Right renal cortex interstitium (tissue), 3 donors: ENCODE measurements around the gene KRT80. TPM values are rescaled to one million over a fixed set of nuclear protein-coding genes. Genes with fewer than 3 reads are reported as not detected.

ENCODE experiments used
- DNase-seq, 3 donors: peaks; one replicate each; pipeline ENCODE4 v3.0.0-alpha.2; 2013; ENCODE audit warnings: low read depth in 3 of 3, low spot score in 2 of 3
- polyA plus RNA-seq, 3 donors: library from polyadenylated mRNA; unstranded; fragments of 120-200 nt; gene quantifications; one replicate each; pipeline ENCODE4 v1.2.1, GENCODE V29; 2013; ENCODE audit not compliant: insufficient read length in 3 of 3

The KRT80 gene
- polyA plus RNA-seq, 3 donors: 0.64 to 0.89 (median 0.76) TPM

- DNase-seq: no peak
These were observed 20.1 kb upstream of the KRT80 start for GRCh38 chr12:52211716-52212585.

GRCh38 chr12:52210925-52211650 is 19.3 kb upstream of the KRT80 start:
- no peak for DNase-seq

GRCh38 chr12:52210186-52210924 is 18.5 kb upstream of the KRT80 start:
- DNase-seq: no peak

GRCh38 chr12:52209321-52209720 is 17.5 kb upstream of the KRT80 start:
- no peak for DNase-seq

GRCh38 chr12:52208424-52209165 is 16.8 kb upstream of the KRT80 start:
- no peak for DNase-seq

- no peak for DNase-seq
These were observed 16.1 kb upstream of the KRT80 start for GRCh38 chr12:52207895-52208294.

- no peak for DNase-seq
These were observed 15.3 kb upstream of the KRT80 start for GRCh38 chr12:52207106-52207505.

GRCh38 chr12:52206304-52207040 is 14.7 kb upstream of the KRT80 start:
- no peak for DNase-seq

- no peak for DNase-seq
These were observed 13.9 kb upstream of the KRT80 start for GRCh38 chr12:52205612-52206303.

GRCh38 chr12:52204931-52205505 is 13.2 kb upstream of the KRT80 start:
- no peak for DNase-seq

GRCh38 chr12:52204095-52204930 is 12.5 kb upstream of the KRT80 start:
- DNase-seq: no peak

GRCh38 chr12:52203079-52203921 is 11.5 kb upstream of the KRT80 start:
- peak in 2 of 3 donors; percentile 67 to 68 for DNase-seq

GRCh38 chr12:52202361-52203078 is 10.7 kb upstream of the KRT80 start:
- DNase-seq: peak in 1 of 3 donors; percentile 57

- DNase-seq: no peak
These were observed 9.6 kb upstream of the KRT80 start for GRCh38 chr12:52201451-52201839.

GRCh38 chr12:52200781-52201450 is 9.1 kb upstream of the KRT80 start:
- DNase-seq: no peak
